GM12873 (cell line): ENCODE measurements around the gene RAB15.

Experiments
- CTCF ChIP-seq: IDR thresholded peaks from 2 replicates; pipeline ENCODE4 v1.5.1; 2012; ENCODE audit warnings: low read depth, mild to moderate bottlenecking, moderate library complexity, low read length, control low read depth; ENCODE audit not compliant: insufficient read depth; ENCODE audit errors: missing control alignments

RAB15 gene

GRCh38 chr14:65007202-65007601 is 35.1 kb upstream of the RAB15 start:
- no peak for TF ChIP-seq CTCF

DNA sequence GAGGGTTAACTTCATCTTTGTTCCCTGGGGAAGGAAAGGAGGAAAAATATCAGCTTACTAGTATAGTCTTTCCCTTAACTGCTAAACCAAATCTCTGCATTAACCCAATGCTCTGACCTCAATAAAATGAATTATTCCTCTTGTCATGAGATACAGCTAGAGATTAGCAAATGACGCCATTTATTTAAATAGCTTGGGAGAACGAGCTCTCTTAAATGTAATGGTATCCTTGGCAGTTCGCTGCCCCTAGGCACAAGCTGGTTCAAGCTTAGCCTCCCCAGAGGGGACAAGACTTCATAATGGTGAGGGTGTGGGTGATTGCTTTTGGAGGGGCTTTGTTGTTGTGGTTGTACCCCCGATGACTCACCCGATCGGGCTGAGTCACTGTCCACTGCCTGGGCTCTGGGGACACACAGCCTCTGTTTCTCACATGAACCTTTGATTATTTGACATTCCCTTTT is 34.2 kb upstream of the RAB15 start:
- no peak for TF ChIP-seq CTCF

DNA sequence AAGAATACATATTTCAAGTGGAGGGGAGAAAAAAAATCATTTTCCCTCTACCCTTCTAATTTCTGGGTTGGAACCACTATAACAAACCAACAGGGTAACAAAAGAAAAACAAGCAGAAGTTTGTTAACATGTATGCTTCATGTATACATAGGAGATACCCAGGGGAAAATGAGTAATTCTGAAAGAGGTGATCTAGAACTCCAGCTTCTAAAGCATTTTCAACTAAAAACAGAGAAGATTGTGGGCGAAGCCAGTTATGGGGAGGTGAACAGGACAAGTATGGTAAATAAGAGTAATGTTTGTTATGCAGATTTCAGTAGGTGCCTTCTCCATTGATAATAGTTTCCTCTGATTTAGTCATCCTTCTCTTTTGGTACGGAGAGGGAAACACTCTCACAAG is 31.3 kb upstream of the RAB15 start:
- TF ChIP-seq CTCF, result no peak

GRCh38 chr14:65002586-65003210 is 30.6 kb upstream of the RAB15 start:
- no peak for TF ChIP-seq CTCF

GRCh38 chr14:65001723-65002122 is 29.6 kb upstream of the RAB15 start:
- TF ChIP-seq CTCF, result no peak

- TF ChIP-seq CTCF, result no peak
Measured at GRCh38 chr14:65000898-65001591, 28.9 kb upstream of the RAB15 start.

DNA sequence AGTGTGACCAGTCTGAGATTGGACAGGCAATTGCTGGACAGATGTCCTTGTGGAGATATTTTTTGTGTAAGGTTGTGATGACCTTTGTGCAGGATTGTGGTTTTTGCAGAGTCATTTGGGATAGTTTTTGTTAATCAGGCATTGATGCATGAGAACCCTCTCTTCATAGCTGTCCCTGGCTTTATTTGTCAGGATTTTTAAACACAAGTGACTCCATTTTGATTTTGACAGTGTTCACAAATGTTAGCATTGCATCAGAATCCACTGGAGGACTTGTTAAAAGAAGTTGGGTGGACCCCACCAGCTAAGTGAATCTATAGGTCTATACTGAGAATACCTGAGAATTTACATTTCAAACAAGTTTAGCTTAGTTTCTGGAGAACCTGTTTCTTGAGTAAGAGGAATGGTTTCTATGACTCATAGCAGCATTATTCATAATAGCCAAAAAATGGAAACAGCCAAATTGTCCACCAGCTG is 26.4 kb upstream of the RAB15 start:
- no peak for TF ChIP-seq CTCF
